22Rv1 (cell line): ENCODE results near the gene WNT3A.

ENCODE experiments used
- ZFX ChIP-seq: fragments of 450-650 bp; IDR thresholded peaks from 2 replicates; pipeline ENCODE4 v1.6.1; 2017; ENCODE audit warnings: antibody characterized with exemption, borderline replicate concordance
- TF ChIP-seq, protein P1 (sequence below): fragments of 450-650 bp; IDR thresholded peaks from 2 replicates; pipeline ENCODE4 v1.5.1; 2017; ENCODE audit warnings: mild to moderate bottlenecking

DNA sequence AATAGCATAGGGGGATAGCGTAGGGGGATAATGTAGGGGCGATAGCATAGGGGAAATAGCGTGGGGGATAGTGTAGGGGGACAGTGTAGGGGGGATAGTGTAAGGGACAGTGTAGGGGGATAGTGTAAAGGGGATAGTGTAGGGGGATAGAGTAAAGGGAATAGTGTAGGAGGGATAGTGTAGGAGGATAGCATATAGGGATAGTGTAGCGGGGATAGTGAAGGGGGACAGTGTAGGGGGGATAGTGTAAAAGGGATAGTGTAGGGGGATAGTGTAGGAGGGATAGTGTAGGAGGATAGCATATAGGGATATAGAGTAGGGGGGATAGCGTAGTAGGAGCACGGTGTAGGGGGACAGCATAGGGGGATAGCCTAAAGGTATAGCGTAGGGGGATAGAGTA, 61.6 kb downstream of the WNT3A start:
- TF ChIP-seq, protein P1, sequence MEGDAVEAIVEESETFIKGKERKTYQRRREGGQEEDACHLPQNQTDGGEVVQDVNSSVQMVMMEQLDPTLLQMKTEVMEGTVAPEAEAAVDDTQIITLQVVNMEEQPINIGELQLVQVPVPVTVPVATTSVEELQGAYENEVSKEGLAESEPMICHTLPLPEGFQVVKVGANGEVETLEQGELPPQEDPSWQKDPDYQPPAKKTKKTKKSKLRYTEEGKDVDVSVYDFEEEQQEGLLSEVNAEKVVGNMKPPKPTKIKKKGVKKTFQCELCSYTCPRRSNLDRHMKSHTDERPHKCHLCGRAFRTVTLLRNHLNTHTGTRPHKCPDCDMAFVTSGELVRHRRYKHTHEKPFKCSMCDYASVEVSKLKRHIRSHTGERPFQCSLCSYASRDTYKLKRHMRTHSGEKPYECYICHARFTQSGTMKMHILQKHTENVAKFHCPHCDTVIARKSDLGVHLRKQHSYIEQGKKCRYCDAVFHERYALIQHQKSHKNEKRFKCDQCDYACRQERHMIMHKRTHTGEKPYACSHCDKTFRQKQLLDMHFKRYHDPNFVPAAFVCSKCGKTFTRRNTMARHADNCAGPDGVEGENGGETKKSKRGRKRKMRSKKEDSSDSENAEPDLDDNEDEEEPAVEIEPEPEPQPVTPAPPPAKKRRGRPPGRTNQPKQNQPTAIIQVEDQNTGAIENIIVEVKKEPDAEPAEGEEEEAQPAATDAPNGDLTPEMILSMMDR, result no peak
- TF ChIP-seq ZFX, result no peak
